ENCODE data around the gene MOB3B.

MOB3B gene

GRCh38 chr9:27339661-27340284, 189.8 kb downstream of the MOB3B start:
- DNase-seq (ENCODE audit: low spot score), result no peak

DNA sequence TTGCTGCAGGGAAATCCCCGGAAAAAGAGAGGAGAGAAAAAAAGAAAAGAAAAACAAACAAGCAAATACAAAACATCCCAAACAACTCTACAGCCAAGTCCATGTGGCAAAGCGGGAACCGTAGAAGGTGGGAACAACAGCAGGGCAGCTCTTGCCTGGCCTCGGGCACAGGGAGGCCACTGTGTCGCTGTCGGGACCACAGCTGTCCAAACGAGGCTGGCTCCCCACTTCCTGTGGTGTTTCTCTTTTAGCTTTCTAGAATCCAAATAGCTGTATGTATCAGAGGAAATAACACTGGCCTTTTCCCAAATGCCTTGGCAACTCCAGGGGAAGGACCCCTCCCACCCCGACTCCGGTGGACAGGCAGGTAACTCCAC, 191.1 kb downstream of the MOB3B start:
- DNase-seq (ENCODE audit: low spot score), result no peak

GRCh38 chr9:27337833-27338526, 191.6 kb downstream of the MOB3B start:
- no peak for DNase-seq (ENCODE audit: low spot score)

DNA sequence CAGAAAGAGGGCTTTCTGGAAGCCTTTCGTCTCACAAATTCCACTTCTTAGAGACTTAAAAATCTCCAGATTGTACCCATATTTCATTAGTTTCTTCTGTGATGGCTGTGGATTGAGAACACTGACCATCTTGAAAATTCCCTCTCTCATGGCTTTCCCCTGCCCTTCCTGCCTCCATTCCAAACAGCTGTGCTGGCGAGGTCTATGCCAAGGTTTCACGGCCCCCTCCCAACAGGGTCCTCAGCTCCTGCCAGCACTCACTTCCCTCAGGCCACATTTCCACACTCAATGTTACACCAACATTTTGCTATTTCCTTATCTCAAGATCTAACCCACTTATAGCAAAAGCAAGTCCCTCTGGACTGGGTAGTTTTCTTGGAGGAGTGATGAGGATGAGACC, 192.4 kb downstream of the MOB3B start:
- DNase-seq (ENCODE audit: low spot score), result no peak

DNA sequence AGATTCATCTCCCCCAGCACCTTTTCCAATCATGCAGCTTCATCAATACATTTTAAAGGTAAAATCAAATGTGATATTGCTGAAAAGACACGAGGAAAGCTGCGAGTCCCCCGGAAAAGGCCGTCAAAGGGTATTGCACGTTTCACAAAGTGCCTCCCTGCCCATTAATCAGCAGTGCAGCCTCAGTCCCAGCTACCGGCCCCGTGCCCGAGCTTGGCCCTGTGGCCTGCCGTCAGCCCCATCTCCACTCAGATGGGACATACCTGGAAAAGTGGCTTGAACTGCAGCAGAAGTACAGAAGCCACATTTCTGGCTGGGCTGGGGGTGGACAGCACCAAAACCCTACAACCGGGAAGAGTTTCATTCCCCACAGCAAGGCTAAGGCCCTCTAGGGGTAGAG, 192.8 kb downstream of the MOB3B start:
- no peak for DNase-seq (ENCODE audit: low spot score)

DNA sequence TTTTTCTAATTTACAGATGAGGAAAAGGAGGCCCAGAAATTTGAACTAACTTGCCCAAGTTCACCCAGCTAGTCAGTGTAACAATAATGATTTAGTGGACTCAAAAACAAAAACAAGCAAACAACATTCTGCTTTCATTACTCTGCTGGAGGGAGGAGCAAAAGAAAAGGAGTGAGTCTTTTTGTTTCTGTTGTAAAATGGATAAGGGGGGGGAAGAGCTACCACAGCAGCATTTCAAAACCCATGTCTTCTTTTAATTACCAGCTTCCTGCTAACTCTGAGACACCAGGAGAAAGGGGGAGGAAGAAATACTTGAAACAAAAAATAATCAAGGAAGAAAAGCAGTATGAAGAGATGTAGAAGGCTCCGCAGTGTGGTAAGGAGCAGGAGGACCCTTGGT, 193.5 kb downstream of the MOB3B start:
- no peak for DNase-seq (ENCODE audit: low spot score)

- DNase-seq (ENCODE audit: low spot score), result no peak
These were observed 194.5 kb downstream of the MOB3B start for GRCh38 chr9:27335075-27335474.

DNA sequence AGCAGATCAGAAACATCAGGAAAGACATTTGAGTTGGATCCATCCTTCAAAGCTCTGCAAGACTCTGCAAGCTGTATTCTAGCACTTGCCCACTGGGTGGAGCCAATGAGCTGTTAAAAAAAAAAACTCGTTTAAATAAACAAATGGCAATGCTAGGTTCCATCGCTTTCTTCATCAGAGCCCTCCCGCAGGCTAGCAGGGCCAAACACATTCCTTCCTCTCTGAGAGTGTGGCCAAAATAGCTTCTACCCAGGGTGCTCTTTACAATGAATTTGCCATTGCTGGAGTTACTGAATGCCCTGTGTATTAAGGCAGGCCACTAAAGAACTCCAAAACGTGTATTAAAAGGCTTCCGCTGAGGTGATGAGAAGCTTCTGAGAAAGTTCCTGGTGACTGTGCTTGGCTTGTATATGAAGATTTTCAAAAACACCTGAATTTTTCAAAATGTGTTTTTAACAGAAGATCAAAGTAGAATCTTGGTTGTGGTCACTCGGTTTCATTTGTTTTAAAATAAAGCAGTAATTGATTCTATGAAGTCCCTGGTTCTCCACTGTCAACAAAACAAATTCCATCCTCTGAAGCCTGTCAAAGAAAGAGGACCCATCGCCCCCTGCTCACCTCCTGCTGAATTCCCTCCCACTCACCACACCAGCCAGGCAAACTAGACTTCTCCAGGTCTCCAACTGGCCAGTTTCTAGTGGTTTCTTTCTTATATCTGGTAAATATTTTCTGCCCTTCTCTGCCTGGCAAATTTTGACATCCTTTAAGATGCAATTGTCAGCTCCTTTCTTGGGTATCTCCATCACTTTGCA, 196.2 kb downstream of the MOB3B start:
- DNase-seq (ENCODE audit: low spot score), result peak; percentile 42

DNA sequence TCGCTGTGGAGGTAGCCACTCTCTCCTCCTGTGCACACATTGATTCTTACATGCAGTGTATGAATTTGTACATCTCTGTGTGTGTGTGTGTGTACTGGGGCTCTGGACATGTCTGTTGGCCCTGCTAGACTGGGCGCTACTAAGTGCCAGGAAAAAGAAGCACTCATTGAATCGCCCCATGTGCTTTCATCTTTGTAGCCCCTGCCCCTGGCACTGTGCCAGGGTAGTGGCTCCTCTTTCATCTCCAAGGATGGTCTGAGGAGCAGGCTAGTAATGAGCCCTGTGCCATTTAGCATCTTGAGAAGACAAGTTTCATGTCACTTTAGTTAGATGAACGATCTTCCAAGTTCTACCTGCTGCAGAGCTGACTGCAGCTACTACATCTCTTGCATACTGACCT, 198.2 kb downstream of the MOB3B start:
- DNase-seq (ENCODE audit: low spot score), result no peak

DNA sequence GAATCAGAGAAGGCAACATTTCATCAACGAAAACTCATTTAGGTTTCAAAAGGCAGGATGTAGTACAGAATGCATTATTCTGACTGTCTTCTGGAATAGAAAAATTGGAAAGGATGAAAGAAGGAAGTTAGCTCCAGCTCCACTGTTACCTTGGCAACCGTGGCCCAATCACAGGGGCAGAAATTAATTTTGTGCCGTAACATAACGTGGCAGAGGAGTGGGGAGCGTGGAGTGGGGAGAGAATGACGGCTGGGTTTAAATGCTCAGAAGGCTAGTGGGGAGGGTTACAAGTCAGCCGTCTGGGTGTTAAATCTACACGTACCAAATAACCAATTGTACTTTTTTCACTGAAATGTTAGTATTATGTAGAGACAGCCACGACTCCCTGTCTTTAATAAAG, 200.3 kb downstream of the MOB3B start:
- DNase-seq (ENCODE audit: low spot score), result no peak

DNA sequence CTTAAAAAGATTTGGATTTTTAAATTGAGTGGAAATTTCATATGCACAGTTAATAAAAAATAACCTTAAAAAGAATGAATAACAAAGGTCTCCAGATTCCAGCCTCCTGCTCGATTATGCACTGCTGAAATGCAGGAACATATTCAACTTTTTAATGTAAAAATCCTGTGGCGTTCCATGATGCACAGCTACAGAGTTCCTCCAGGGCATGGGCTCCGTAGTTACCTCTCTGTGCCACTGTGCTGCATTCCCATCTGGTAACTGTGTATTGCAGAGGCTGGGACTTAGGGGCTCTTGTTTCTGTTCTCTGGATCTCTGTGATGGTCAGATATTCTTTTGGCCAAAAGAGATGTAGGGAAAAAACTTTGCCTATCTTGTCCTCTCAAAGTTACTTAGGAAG, 201.1 kb downstream of the MOB3B start:
- DNase-seq (ENCODE audit: low spot score), result no peak

- DNase-seq (ENCODE audit: low spot score), result no peak
These were observed 218.4 kb downstream of the MOB3B start for GRCh38 chr9:27311184-27311583.

DNA sequence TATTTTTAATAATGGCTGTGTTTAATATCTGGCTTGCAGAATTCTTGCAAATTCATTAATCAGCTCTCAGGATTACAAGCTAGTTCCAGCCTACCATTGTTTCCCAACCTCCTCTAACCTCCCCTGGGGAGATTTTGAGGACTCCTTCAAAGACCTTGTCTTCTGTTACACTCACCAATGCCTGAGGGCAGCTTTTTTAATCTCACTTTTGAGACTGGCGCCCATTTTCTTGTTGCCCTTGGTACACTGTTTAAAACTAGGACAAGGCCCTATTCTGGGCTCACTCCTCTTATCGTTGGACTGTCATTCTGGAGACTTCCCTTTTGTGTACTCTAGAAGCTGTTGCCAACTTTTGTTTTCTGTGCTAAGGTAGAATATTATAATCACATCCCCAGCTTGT, 219.0 kb downstream of the MOB3B start:
- no peak for DNase-seq (ENCODE audit: low spot score)

- no peak for DNase-seq (ENCODE audit: low spot score)
These were observed 220.8 kb downstream of the MOB3B start for GRCh38 chr9:27308691-27309390.

DNA sequence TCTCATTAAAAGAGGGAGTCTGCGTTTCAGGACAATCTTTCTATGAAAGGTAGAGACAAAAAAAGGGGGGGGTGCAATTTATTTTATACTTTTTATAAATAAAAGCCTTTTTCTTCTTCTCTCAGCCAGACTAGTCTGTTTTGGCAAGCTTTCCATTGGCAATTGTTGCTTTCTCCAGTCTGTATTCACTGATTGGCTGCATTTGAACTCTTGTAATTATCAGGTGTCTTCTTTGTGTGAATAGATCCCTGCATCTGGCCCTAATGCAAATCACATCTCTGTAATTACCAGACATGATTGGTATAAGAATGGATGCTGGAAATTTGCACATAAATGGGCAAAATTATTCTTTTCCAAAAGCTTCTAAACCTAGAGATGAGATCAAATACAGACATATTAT, 225.1 kb downstream of the MOB3B start:
- DNase-seq (ENCODE audit: low spot score), result no peak

DNA sequence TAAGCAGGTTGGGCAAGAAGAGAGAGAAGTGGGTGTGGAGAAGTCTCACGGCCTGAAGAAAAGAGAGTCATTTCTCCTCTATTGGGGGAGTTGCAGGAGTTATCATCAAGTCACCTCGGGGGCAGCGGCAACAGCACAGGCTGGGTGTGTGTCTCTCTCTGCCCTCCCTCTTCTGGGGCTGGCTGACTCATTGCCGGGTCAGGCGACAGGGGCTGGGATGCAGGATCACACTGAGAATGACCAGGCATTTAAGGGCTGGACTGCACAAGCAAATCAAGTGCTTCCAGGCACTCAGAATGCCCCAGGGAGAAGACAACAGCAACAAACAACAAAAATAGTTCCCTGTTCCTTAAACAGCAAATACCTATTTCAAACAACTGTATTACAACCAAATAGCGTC, 226.4 kb downstream of the MOB3B start:
- DNase-seq (ENCODE audit: low spot score), result no peak

GRCh38 chr9:27297050-27297449, 232.6 kb downstream of the MOB3B start, which contains the start of gene EQTN:
Gene EQTN, minus strand, starts transcription at chr9:27297150. Its CDS starts 95 bp downstream, at chr9:27297055.
- DNase-seq (ENCODE audit: low spot score), result no peak

- DNase-seq (ENCODE audit: low spot score), result no peak
These were observed 235.6 kb downstream of the MOB3B start for GRCh38 chr9:27293996-27294395.

- no peak for DNase-seq (ENCODE audit: low spot score)
These were observed 236.8 kb downstream of the MOB3B start for GRCh38 chr9:27292659-27293405.

DNA sequence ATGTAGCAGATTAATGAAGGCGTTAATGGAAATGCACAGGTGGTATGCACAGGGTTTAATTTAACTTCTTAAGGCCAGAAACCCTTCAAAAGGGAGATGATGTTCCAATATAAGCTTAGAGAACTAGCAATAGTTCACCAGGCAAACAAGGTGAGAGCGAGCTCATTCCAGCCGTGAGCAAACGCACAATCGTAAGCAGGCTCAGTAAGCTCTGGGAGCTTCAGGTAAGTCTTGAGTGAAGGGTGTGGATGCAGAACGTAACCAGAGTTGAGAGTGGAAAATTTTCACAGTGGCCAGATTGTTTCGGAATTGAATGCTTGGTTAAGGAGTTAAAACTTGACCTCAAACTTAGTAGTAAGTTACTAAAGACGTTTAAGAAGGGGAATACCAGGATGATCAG, 238.3 kb downstream of the MOB3B start:
- no peak for DNase-seq (ENCODE audit: low spot score)

DNA sequence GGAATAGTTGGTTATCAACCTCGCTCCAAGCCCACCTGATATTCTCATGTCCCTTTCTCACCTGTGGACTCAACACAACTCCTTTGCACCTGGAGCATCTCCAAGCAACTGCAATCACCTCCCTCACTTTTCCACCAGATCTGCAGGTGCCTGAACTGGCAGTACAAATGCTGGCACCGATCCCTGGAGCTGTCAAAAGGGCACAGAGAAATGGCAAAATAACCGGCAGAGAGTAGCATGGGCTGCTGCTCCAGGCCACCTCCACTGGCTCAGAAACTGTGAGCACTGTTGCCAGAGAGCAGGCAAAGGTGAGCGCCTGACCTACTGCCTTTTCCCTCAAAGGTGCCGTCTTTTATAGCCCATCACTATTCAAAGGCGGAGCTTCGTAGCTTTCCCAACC, 247.3 kb downstream of the MOB3B start:
- no peak for DNase-seq (ENCODE audit: low spot score)

- no peak for DNase-seq (ENCODE audit: low spot score)
These were observed 248.8 kb downstream of the MOB3B start for GRCh38 chr9:27280860-27281259.

All from activated CD4-positive, alpha-beta T cell treated with anti-CD3 and anti-CD28 coated beads, Interleukin-2, Interleukin-4, amounts not matched to agents 100 ng/mL and 50 ng/mL, durations not matched to agents 16 hours and 8 hours (primary cell).